Subcutaneous abdominal adipose tissue (tissue), 5 donors: ENCODE data around the gene CTRL.

ENCODE experiments used
- H3K27ac ChIP-seq: one replicate; pipeline ENCODE4 v1.7.0; 2013; ENCODE audit warnings: low read depth, mild to moderate bottlenecking, inconsistent platforms, low read length, moderate library complexity
- H3K27me3 ChIP-seq, 5 donors: one replicate each; pipeline ENCODE4 v1.7.0; 2013; ENCODE audit warnings: low read length in 5 of 5, inconsistent platforms in 1 of 5; ENCODE audit not compliant: control insufficient read depth in 5 of 5, insufficient read depth in 4 of 5
- H3K36me3 ChIP-seq, 5 donors: one replicate each; pipeline ENCODE4 v1.7.0; 2013; ENCODE audit warnings: low read length in 5 of 5; ENCODE audit not compliant: control insufficient read depth in 5 of 5, insufficient read depth in 5 of 5
- H3K4me1 ChIP-seq, 5 donors: one replicate each; pipeline ENCODE4 v1.7.0; 2013; ENCODE audit warnings: low read length in 5 of 5, mild to moderate bottlenecking in 3 of 5, moderate library complexity in 1 of 5; ENCODE audit not compliant: control insufficient read depth in 5 of 5, insufficient read depth in 5 of 5
- H3K4me3 ChIP-seq, 5 donors: one replicate each; pipeline ENCODE4 v1.7.0; 2013; ENCODE audit warnings: low read length in 5 of 5, low read depth in 1 of 5
- H3K9ac ChIP-seq, 5 donors: one replicate each; pipeline ENCODE4 v1.7.0; 2013; ENCODE audit warnings: low read length in 5 of 5, mild to moderate bottlenecking in 4 of 5, moderate library complexity in 3 of 5
- H3K9me3 ChIP-seq, 5 donors: one replicate each; pipeline ENCODE4 v1.7.0; 2013; ENCODE audit warnings: low read length in 5 of 5; ENCODE audit not compliant: control insufficient read depth in 5 of 5
- donor health status: healthy.
- donor health status: healthy.
- donor health status: healthy.
- donor health status: healthy.
- donor health status: healthy.

Gene CTRL

GRCh38 chr16:67883872-67884261 lies 47.8 kb downstream of the CTRL start:
- Histone ChIP-seq H3K9ac (no peak overlapping the region), H3K27me3 (no peaks in the 10 kb centered on the region), H3K27ac (no peak overlapping the region), H3K4me1 (peaks cover 2 to 13% (median 6%) of the 10 kb centered on the region in 5 donors), H3K9me3 (no peaks in the 10 kb centered on the region), H3K4me3 (no peak overlapping the region), H3K36me3 (peaks cover 0 to 74% (median 62%) of the 10 kb centered on the region in 5 donors)

GRCh38 chr16:67883146-67883871 lies 48.4 kb downstream of the CTRL start:
- Histone ChIP-seq H3K27ac (no peak overlapping the region), H3K4me1 (peaks cover 2 to 13% (median 6%) of the 10 kb centered on the region in 5 donors), H3K27me3 (no peaks in the 10 kb centered on the region), H3K9ac (no peak overlapping the region), H3K9me3 (no peaks in the 10 kb centered on the region), H3K4me3 (no peak overlapping the region), H3K36me3 (peaks cover 0 to 80% (median 68%) of the 10 kb centered on the region in 5 donors)

GRCh38 chr16:67882374-67883145 lies 49.1 kb downstream of the CTRL start:
- Histone ChIP-seq H3K27me3 (no peaks in the 10 kb centered on the region), H3K4me3 (no peak overlapping the region), H3K4me1 (peaks cover 2 to 13% (median 6%) of the 10 kb centered on the region in 5 donors), H3K9ac (no peak overlapping the region), H3K9me3 (no peaks in the 10 kb centered on the region), H3K36me3 (peaks cover 0 to 87% (median 75%) of the 10 kb centered on the region in 5 donors), H3K27ac (no peak overlapping the region)

- H3K4me1 ChIP-seq, result peaks cover 2 to 13% (median 6%) of the 10 kb centered on the region in 5 donors
- no peak overlapping the region for H3K9ac ChIP-seq
- no peaks in the 10 kb centered on the region for H3K9me3 ChIP-seq
- no peak overlapping the region for H3K4me3 ChIP-seq
- H3K36me3 ChIP-seq, result peaks cover 0 to 92% (median 84%) of the 10 kb centered on the region in 5 donors
- H3K27me3 ChIP-seq, result no peaks in the 10 kb centered on the region
- H3K27ac ChIP-seq, result no peak overlapping the region
Measured at GRCh38 chr16:67881621-67882161, 50.0 kb downstream of the CTRL start.

- Histone ChIP-seq H3K9me3 (no peaks in the 10 kb centered on the region), H3K4me1 (peaks cover 2 to 13% (median 10%) of the 10 kb centered on the region in 5 donors), H3K36me3 (peaks cover 0 to 92% (median 80%) of the 10 kb centered on the region in 5 donors), H3K27me3 (no peaks in the 10 kb centered on the region), H3K4me3 (no peak overlapping the region), H3K27ac (no peak overlapping the region), H3K9ac (no peak overlapping the region)
Measured at GRCh38 chr16:67880584-67880983, 51.1 kb downstream of the CTRL start.

GRCh38 chr16:67879936-67880335 lies 51.7 kb downstream of the CTRL start:
- H3K27me3 ChIP-seq, result no peaks in the 10 kb centered on the region
- no peak overlapping the region for H3K27ac ChIP-seq
- no peak overlapping the region for H3K4me3 ChIP-seq
- H3K4me1 ChIP-seq, result peaks cover 2 to 17% (median 13%) of the 10 kb centered on the region in 5 donors
- H3K36me3 ChIP-seq, result peaks cover 0 to 93% (median 80%) of the 10 kb centered on the region in 5 donors
- H3K9ac ChIP-seq, result no peak overlapping the region
- no peaks in the 10 kb centered on the region for H3K9me3 ChIP-seq
